ENCODE measurements around the gene CACNA1G.

Gene CACNA1G

DNA sequence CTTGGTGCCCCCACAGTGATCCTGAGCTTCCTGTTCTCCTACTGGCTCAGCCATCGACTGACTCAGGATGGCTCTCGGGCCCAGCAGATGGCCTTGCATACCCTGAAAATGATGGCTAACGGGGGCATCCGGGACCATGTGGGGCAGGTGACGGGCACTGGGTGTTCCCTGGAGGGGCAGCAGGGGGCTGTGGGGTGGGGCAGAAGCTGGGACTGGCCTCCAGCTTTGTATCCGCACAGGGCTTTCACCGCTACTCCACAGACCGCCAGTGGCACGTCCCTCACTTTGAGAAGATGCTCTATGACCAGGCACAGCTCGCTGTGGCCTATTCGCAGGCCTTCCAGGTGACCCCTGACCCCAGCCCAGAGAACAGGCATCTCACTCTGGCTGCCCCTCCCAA lies 10.5 kb upstream of the CACNA1G start:
- Histone ChIP-seq H3K27me3 (peaks cover 19% of the 10 kb centered on the region), H3K4me3 (ENCODE audit: low read depth in 1 of 2, low read length in 1 of 2) (no peak overlapping the region), H3K4me1 (ENCODE audit: control insufficient read depth in 1 of 2, insufficient read depth in 1 of 2, low read depth in 1 of 2, low read length in 1 of 2) (peaks cover 11 to 13% of the 10 kb centered on the region in 2 experiments), H3K9me3 (no peaks in the 10 kb centered on the region), H3K36me3 (no peaks in the 10 kb centered on the region), H3K27ac (no peak overlapping the region)
- TF ChIP-seq, protein P1, sequence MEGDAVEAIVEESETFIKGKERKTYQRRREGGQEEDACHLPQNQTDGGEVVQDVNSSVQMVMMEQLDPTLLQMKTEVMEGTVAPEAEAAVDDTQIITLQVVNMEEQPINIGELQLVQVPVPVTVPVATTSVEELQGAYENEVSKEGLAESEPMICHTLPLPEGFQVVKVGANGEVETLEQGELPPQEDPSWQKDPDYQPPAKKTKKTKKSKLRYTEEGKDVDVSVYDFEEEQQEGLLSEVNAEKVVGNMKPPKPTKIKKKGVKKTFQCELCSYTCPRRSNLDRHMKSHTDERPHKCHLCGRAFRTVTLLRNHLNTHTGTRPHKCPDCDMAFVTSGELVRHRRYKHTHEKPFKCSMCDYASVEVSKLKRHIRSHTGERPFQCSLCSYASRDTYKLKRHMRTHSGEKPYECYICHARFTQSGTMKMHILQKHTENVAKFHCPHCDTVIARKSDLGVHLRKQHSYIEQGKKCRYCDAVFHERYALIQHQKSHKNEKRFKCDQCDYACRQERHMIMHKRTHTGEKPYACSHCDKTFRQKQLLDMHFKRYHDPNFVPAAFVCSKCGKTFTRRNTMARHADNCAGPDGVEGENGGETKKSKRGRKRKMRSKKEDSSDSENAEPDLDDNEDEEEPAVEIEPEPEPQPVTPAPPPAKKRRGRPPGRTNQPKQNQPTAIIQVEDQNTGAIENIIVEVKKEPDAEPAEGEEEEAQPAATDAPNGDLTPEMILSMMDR (IDR thresholded peaks at IDR 0.05): no peak

DNA sequence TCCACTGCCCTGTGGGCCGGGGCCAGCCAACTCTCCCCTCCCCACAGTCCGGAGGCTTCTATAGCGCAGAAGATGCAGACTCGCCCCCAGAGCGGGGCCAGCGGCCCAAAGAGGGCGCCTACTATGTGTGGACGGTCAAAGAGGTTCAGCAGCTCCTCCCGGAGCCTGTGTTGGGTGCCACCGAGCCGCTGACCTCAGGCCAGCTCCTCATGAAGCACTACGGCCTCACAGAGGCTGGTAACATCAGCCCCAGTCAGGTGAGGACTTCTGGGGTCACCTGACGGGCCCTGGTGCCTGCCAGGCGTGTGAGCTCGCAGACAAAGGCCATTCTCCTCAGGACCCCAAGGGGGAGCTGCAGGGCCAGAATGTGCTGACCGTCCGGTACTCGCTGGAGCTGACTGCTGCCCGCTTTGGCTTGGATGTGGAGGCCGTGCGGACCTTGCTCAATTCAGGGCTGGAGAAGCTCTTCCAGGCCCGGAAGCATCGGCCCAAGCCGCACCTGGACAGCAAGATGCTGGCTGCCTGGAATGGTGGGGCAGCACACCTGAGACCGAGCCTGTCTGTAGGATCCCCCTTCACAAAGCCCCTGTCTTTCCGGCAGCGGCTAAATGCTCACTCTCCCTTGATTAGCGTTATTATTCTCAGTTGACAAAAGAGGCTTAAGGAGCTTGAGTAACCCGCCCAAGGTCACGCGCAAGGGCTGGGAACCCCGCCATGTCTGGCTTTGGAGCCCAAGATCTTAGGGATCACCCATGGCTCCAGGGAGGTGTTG lies 9.7 kb upstream of the CACNA1G start:
- H3K9me3 ChIP-seq: no peaks in the 10 kb centered on the region
- TF ChIP-seq, protein P1 (IDR thresholded peaks at IDR 0.05): no peak
- peaks cover 10% of the 10 kb centered on the region for H3K27me3 ChIP-seq
- H3K4me1 ChIP-seq (ENCODE audit: control insufficient read depth in 1 of 2, insufficient read depth in 1 of 2, low read depth in 1 of 2, low read length in 1 of 2): peaks cover 11 to 13% of the 10 kb centered on the region in 2 experiments
- H3K27ac ChIP-seq: no peak overlapping the region
- H3K36me3 ChIP-seq: no peaks in the 10 kb centered on the region
- H3K4me3 ChIP-seq (ENCODE audit: low read depth in 1 of 2, low read length in 1 of 2): no peak overlapping the region

DNA sequence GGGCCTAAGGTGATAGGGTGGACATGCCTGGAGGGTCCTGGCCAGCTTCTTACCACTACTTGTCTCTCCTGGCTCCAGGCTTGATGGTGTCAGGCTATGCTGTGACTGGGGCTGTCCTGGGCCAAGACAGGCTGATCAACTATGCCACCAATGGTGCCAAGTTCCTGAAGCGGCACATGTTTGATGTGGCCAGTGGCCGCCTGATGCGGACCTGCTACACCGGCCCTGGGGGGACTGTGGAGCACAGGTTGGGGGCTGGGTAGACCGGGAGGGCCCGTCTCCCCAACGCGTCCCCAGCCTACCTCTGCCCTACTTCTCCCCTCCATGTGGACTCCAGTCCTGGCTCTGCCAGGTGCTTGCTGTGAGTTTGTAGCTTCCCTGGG lies 9.1 kb upstream of the CACNA1G start:
- Histone ChIP-seq H3K9me3 (no peaks in the 10 kb centered on the region), H3K4me1 (ENCODE audit: control insufficient read depth in 1 of 2, insufficient read depth in 1 of 2, low read depth in 1 of 2, low read length in 1 of 2) (peaks cover 11 to 13% of the 10 kb centered on the region in 2 experiments), H3K4me3 (ENCODE audit: low read depth in 1 of 2, low read length in 1 of 2) (no peak overlapping the region), H3K36me3 (no peaks in the 10 kb centered on the region), H3K27me3 (peaks cover 5% of the 10 kb centered on the region), H3K27ac (no peak overlapping the region)
- TF ChIP-seq, protein P1 (IDR thresholded peaks at IDR 0.05): no peak

DNA sequence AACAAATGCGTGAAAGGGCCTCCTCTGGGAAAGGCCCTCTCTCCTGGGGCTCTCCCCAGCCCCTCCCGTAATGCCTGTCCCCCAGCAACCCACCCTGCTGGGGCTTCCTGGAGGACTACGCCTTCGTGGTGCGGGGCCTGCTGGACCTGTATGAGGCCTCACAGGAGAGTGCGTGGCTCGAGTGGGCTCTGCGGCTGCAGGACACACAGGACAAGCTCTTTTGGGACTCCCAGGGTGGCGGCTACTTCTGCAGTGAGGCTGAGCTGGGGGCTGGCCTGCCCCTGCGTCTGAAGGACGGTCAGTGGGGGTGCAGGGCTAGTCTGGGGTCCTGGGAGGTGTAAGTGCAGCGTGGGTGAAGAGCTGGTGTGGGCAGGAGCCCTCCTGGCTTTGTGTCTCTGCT lies 8.6 kb upstream of the CACNA1G start:
- Histone ChIP-seq H3K27ac (no peak overlapping the region), H3K27me3 (peaks cover 5% of the 10 kb centered on the region), H3K4me3 (ENCODE audit: low read depth in 1 of 2, low read length in 1 of 2) (no peak overlapping the region), H3K9me3 (no peaks in the 10 kb centered on the region), H3K36me3 (no peaks in the 10 kb centered on the region), H3K4me1 (ENCODE audit: control insufficient read depth in 1 of 2, insufficient read depth in 1 of 2, low read depth in 1 of 2, low read length in 1 of 2) (peaks cover 7 to 8% of the 10 kb centered on the region in 2 experiments)
- TF ChIP-seq, protein P1 (IDR thresholded peaks at IDR 0.05): no peak

DNA sequence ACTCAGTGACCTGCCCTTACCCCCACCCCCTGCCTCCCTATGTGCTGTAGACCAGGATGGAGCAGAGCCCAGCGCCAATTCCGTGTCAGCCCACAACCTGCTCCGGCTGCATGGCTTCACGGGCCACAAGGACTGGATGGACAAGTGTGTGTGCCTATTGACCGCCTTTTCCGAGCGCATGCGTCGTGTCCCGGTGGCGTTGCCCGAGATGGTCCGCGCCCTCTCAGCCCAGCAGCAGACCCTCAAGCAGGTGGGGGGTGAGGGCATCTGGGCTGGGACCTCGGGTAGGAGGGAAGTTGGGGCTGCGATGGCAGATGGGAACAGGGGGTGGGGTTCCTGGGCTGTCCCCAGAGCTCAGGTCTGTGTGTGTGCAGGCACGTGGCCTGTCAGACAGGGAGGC lies 6.3 kb upstream of the CACNA1G start:
- H3K4me1 ChIP-seq (ENCODE audit: control insufficient read depth in 1 of 2, insufficient read depth in 1 of 2, low read depth in 1 of 2, low read length in 1 of 2): peaks cover 5% of the 10 kb centered on the region in 2 experiments
- H3K36me3 ChIP-seq: no peaks in the 10 kb centered on the region
- TF ChIP-seq, protein P1 (IDR thresholded peaks at IDR 0.05): no peak
- peaks cover 29% of the 10 kb centered on the region for H3K27me3 ChIP-seq
- H3K4me3 ChIP-seq (ENCODE audit: low read depth in 1 of 2, low read length in 1 of 2): no peak overlapping the region
- H3K27ac ChIP-seq: no peak overlapping the region
- H3K9me3 ChIP-seq: no peaks in the 10 kb centered on the region

All from neutrophil (primary cell).